Omental fat pad (tissue), 4 donors: Measurements from ENCODE around the gene PSENEN. TPM values are rescaled to one million over a fixed set of nuclear protein-coding genes. Genes with fewer than 3 reads are reported as not detected.
"Not testable (repeated sequence)": the region's sequence is repeated elsewhere in the genome, so short reads cannot be mapped to it uniquely, and the experiment has no call there.

Source experiments
- ATAC-seq: fragments of 150-250 bp; one replicate; pipeline ENCODE4 v1.9.1; 2016; ENCODE audit warnings: mild to moderate bottlenecking, moderate library complexity; ENCODE audit not compliant: low FRiP score
- DNase-seq: peaks from one replicate; pipeline ENCODE4 v3.0.0-alpha.2; 2019; ENCODE audit warnings: low spot score
- CTCF ChIP-seq, 3 donors: fragments of 450-650 bp; IDR thresholded peaks; one replicate each; pipeline ENCODE4 v1.5.1; 2016 to 2017; ENCODE audit warnings: antibody characterized with exemption in 3 of 3, mild to moderate bottlenecking in 3 of 3, moderate library complexity in 2 of 3
- total RNA-seq, 4 donors: library from RNA; depleted of rRNA; stranded (reverse); fragments of >200 nt; gene quantifications; one replicate each; pipeline ENCODE4 v1.1.0, GENCODE V29; 2016

PSENEN gene
- total RNA-seq, 4 donors from 2014 or later, result 28.1 to 58.6 (median 37.9) TPM

GRCh38 chr19:35793381-35794165, 48.1 kb downstream of the PSENEN start:
- no peak for DNase-seq
- TF ChIP-seq CTCF (IDR thresholded peaks at IDR 0.05), result no peak
- ATAC-seq, result no peak

- DNase-seq, ATAC-seq: not testable (repeated sequence)
Measured at GRCh38 chr19:35795564-35795963, 50.1 kb downstream of the PSENEN start.

Other genes with a start within 250 kb of the PSENEN start
- 10 to 100 TPM in 3 of 4 donors, 1 to 10 TPM in 1; 2.8 to 48.9 (median 33.8) TPM for gene DMKN, start 232.0 kb upstream of the PSENEN start, total RNA-seq
- under 1 TPM in 1 of 4 donors, not detected in 3; 0.93 TPM for gene SBSN, start 217.3 kb upstream of the PSENEN start, total RNA-seq
- gene GAPDHS, start 212.2 kb upstream of the PSENEN start, total RNA-seq, result not detected
- gene TMEM147, start 200.0 kb upstream of the PSENEN start, total RNA-seq, result 100 to 1,000 TPM in 1 of 4 donors, 10 to 100 TPM in 3; 67.1 to 114 (median 74.5) TPM
- gene ATP4A, start 182.0 kb upstream of the PSENEN start, total RNA-seq, result not detected
- gene PMIS2, start 159.5 kb upstream of the PSENEN start, total RNA-seq, result not detected
- gene HAUS5, start 132.9 kb upstream of the PSENEN start, total RNA-seq, result 1 to 10 TPM; 4.0 to 7.3 (median 5.1) TPM
- 10 to 100 TPM; 35.0 to 41.7 (median 39.6) TPM for gene RBM42, start 116.6 kb upstream of the PSENEN start, total RNA-seq
- gene ETV2, start 103.9 kb upstream of the PSENEN start, total RNA-seq, result under 1 TPM in 2 of 4 donors, not detected in 2; 0.65 to 0.82 TPM
- gene COX6B1, start 97.3 kb upstream of the PSENEN start, total RNA-seq, result 100 to 1,000 TPM; 391 to 611 (median 538) TPM
- under 1 TPM in 1 of 4 donors, not detected in 3; 0.44 TPM for gene UPK1A, start 79.1 kb upstream of the PSENEN start, total RNA-seq
- under 1 TPM in 2 of 4 donors, not detected in 2; 0.47 to 0.72 TPM for gene ZBTB32, start 41.1 kb upstream of the PSENEN start, total RNA-seq
- 10 to 100 TPM; 11.5 to 28.7 (median 19.8) TPM for gene KMT2B, start 27.6 kb upstream of the PSENEN start, total RNA-seq
- 10 to 100 TPM in 2 of 4 donors, 1 to 10 TPM in 2; 5.8 to 14.8 (median 10.1) TPM for gene IGFLR1, start 3.2 kb upstream of the PSENEN start, total RNA-seq
- 10 to 100 TPM; 18.4 to 23.8 (median 22.9) TPM for gene U2AF1L4, start 233 bp upstream of the PSENEN start, total RNA-seq
- gene LIN37, start 2.9 kb downstream of the PSENEN start, total RNA-seq, result 10 to 100 TPM; 11.3 to 18.3 (median 15.6) TPM
- gene HSPB6, start 11.4 kb downstream of the PSENEN start, total RNA-seq, result 100 to 1,000 TPM; 107 to 203 (median 128) TPM
- gene PROSER3, start 12.5 kb downstream of the PSENEN start, total RNA-seq, result 1 to 10 TPM; 3.7 to 7.5 (median 5.3) TPM
- gene ARHGAP33, start 29.9 kb downstream of the PSENEN start, total RNA-seq, result 1 to 10 TPM in 3 of 4 donors, under 1 TPM in 1; 0.84 to 9.1 (median 2.5) TPM
- not detected for gene PRODH2, start 67.2 kb downstream of the PSENEN start, total RNA-seq
- gene NPHS1, start 106.9 kb downstream of the PSENEN start, total RNA-seq, result 1 to 10 TPM in 1 of 4 donors, under 1 TPM in 1, not detected in 2; 0.48 to 1.5 TPM
- 1 to 10 TPM in 1 of 4 donors, under 1 TPM in 2, not detected in 1; 0.25 to 1.4 (median 0.48) TPM for gene KIRREL2, start 111.3 kb downstream of the PSENEN start, total RNA-seq
- 10 to 100 TPM in 1 of 4 donors, 1 to 10 TPM in 3; 1.1 to 10.1 (median 2.3) TPM for gene APLP1, start 122.9 kb downstream of the PSENEN start, total RNA-seq
- gene NFKBID, start 154.9 kb downstream of the PSENEN start, total RNA-seq, result 10 to 100 TPM in 3 of 4 donors, 1 to 10 TPM in 1; 7.4 to 52.7 (median 15.5) TPM
- gene HCST, start 156.9 kb downstream of the PSENEN start, total RNA-seq, result 10 to 100 TPM in 2 of 4 donors, 1 to 10 TPM in 2; 7.6 to 57.0 (median 13.3) TPM
- gene TYROBP, start 162.6 kb downstream of the PSENEN start, total RNA-seq, result 100 to 1,000 TPM; 171 to 490 (median 280) TPM
- gene LRFN3, start 190.7 kb downstream of the PSENEN start, total RNA-seq, result 1 to 10 TPM; 3.2 to 8.7 (median 5.3) TPM
- 10 to 100 TPM; 19.0 to 53.8 (median 32.2) TPM for gene SDHAF1, start 249.5 kb downstream of the PSENEN start, total RNA-seq